Measurements from ENCODE around the gene PHF8. TPM values are rescaled to one million over a fixed set of nuclear protein-coding genes. Genes with fewer than 3 reads are reported as not detected.
A peak's percentile ranks its signal among the peaks of the same experiment; 100 is the strongest.

Gene PHF8
- total and polyA plus RNA-seq, 9 of the 15 experiments (the other 6 are each of a cell fraction or from before 2014, with no cell fraction given), result 2.5 to 25.7 (median 12.1) TPM

DNA sequence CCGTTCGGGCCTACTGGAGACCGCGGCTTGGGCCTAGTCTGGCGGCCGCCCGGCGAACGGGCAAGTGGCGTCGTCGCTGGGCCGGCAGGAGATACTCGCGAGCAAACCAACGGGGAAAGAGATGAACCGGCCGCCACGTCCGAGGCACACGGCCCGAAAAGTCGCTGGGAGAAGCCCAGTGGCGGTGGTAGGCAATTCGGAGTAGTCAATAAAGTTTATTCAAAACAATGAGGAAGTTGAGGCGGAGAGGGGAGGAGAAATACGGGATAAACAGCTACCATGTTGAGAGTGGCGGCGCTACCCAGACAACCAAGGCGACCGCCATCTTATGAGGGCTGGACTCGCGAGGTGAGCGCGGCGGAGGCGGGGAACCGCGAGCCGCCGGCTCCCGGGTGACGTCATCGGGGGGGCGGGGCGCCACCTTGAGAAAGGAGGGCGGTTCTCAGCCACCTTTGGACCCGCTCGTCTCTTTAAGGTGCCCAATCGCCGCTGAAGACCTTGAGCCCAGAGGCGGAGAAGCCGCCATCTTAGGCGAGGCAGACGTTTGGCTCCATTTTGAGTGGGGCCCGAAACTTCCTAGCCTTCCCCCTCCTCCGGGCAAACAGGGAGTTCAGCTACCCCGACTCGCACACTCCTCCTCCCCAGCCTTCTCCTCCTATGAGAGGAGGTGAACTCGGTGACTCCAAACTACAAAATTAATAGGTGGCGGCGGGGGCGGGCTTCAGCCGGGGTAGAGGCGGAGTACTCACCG is at the start of gene PHF8 (continued):
- TF ChIP-seq GMEB1 (CRISPR knock-in tag; IDR thresholded peaks at IDR 0.05), result peak; percentile 51; the same call in 1 of the 2 replicates
- TF ChIP-seq RBM34 (IDR thresholded peaks at IDR 0.05; ENCODE audit: borderline replicate concordance, insufficient read depth, low read length), result no peak
- peak; percentile 85 for TF ChIP-seq ZNF766 (CRISPR knock-in tag; conservative IDR thresholded peaks at IDR 0.05)
- no peak for TF ChIP-seq CHAMP1 (IDR thresholded peaks at IDR 0.05)
- no peak for TF ChIP-seq RUNX1 (IDR thresholded peaks at IDR 0.05; ENCODE audit: low read depth)
- peak; percentile 70 for TF ChIP-seq POLR2A (conservative IDR thresholded peaks at IDR 0.05)
- TF ChIP-seq RFX1 (IDR thresholded peaks at IDR 0.05), result peak; percentile 70
- TF ChIP-seq ZNF668 (CRISPR knock-in tag; IDR thresholded peaks at IDR 0.05), result no peak
- peak; percentile 77 for TF ChIP-seq PRDM10 (IDR thresholded peaks at IDR 0.05; ENCODE audit: partially characterized antibody)
- TF ChIP-seq, protein P1, sequence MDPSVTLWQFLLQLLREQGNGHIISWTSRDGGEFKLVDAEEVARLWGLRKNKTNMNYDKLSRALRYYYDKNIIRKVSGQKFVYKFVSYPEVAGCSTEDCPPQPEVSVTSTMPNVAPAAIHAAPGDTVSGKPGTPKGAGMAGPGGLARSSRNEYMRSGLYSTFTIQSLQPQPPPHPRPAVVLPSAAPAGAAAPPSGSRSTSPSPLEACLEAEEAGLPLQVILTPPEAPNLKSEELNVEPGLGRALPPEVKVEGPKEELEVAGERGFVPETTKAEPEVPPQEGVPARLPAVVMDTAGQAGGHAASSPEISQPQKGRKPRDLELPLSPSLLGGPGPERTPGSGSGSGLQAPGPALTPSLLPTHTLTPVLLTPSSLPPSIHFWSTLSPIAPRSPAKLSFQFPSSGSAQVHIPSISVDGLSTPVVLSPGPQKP (CRISPR knock-in tag; IDR thresholded peaks at IDR 0.05), result no peak
- TF ChIP-seq NEUROD1 (IDR thresholded peaks at IDR 0.05; ENCODE audit: borderline replicate concordance, low read depth, low read length, partially characterized antibody), result peak; percentile 31
- TF ChIP-seq TAF9B (IDR thresholded peaks at IDR 0.05; ENCODE audit: partially characterized antibody), result peak; percentile 76
- no peak for TF ChIP-seq ZNF146 (CRISPR knock-in tag; IDR thresholded peaks at IDR 0.05; ENCODE audit: unreplicated experiment)
- TF ChIP-seq TBL1XR1 (IDR thresholded peaks at IDR 0.05; ENCODE audit: low read length in 2 of 2), result peak in 1 of 2 experiments; percentile 37; a peak in 2 of 4 replicates
- TF ChIP-seq ETV5 (CRISPR knock-in tag; IDR thresholded peaks at IDR 0.05; ENCODE audit: low read depth), result peak; percentile 50; the same call in 1 of the 2 replicates
- no peak for TF ChIP-seq POLR3G (IDR thresholded peaks at IDR 0.05; ENCODE audit: extremely low read depth, insufficient read length, insufficient replicate concordance)

Data from K562 (cell line).